Prostate gland (tissue), 2 donors: Measurements from ENCODE around the gene TOP2B. TPM values are rescaled to one million over a fixed set of nuclear protein-coding genes. Genes with fewer than 3 reads are reported as not detected.

Source experiments
- DNase-seq: peaks from one replicate; pipeline ENCODE4 v3.0.0-alpha.2; 2019; ENCODE audit warnings: low spot score
- H3K27ac ChIP-seq, 2 donors: fragments of 200-600 bp; sonication (generic); 2 replicates each; pipeline ENCODE4 v1.5.1; 2017 to 2019
- H3K27me3 ChIP-seq: fragments of 200-600 bp; sonication (generic); replicated peaks from 2 replicates; pipeline ENCODE4 v1.5.1; 2019; ENCODE audit not compliant: insufficient read depth
- H3K36me3 ChIP-seq, 2 donors: fragments of 200-600 bp; sonication (generic); 1 replicate in 1 of 2; 2 replicates in 1 of 2; pipeline versions ENCODE4 v1.5.1 to v1.8.1; 2017 to 2019
- H3K4me1 ChIP-seq: fragments of 200-600 bp; sonication (generic); replicated peaks from 2 replicates; pipeline ENCODE4 v1.5.1; 2019
- H3K4me3 ChIP-seq, 2 donors: fragments of 200-600 bp; sonication (generic); 2 replicates each; pipeline ENCODE4 v1.5.1; 2017 to 2019
- H3K9me3 ChIP-seq: fragments of 200-600 bp; sonication (generic); 2 replicates; pipeline ENCODE4 v1.5.1; 2017
- CTCF ChIP-seq, 4 experiments: fragments of 200-600 bp in 2 of 4; fragments of 450-650 bp in 2 of 4; sonication (generic) in 2 of 4; IDR thresholded peaks; 1 replicate in 3 of 4; 2 replicates in 1 of 4; pipeline ENCODE4 v1.5.1; 2016 to 2019; ENCODE audit warnings: antibody characterized with exemption in 4 of 4, mild to moderate bottlenecking in 2 of 4, moderate library complexity in 2 of 4
- POLR2A ChIP-seq: fragments of 450-650 bp; IDR thresholded peaks from one replicate; pipeline ENCODE4 v1.6.1; 2016; ENCODE audit warnings: antibody characterized with exemption, mild to moderate bottlenecking
- POLR2AphosphoS5 ChIP-seq: sonication (generic); formaldehyde crosslinking; IDR thresholded peaks from one replicate; pipeline ENCODE4 v1.6.1; 2017; ENCODE audit warnings: antibody characterized with exemption
- WGBS: methylation state at CpG from one replicate; pipeline ENCODE4 v1.1.5; 2018; 5-methylcytosine and 5-hydroxymethylcytosine counted together
- intact Hi-C: fragments of 100-400 bp; cut with DNase I; formaldehyde crosslinking; loops from one replicate; pipeline ENCODE4 v1.14.2; 2022
- total RNA-seq, 2 donors: library from RNA; depleted of rRNA; stranded (reverse); fragments of >200 nt; gene quantifications; one replicate each; pipeline ENCODE4 v1.1.0, GENCODE V29; 2016

The TOP2B gene
- total RNA-seq, 2 donors from 2014 or later = 85.3 to 109 TPM

GRCh38 chr3:25594007-25594502 lies 70.7 kb downstream of the TOP2B start:
- no peaks in the 10 kb centered on the region for H3K27me3 ChIP-seq
- no peak overlapping the region for H3K27ac ChIP-seq
- intact Hi-C loops = loop anchor here (5.0 kb wide), 4 partner anchors 87 to 822 kb away; no protein-coding TSS in a partner anchor
- peaks cover 7% of the 10 kb centered on the region for H3K4me1 ChIP-seq
- H3K4me3 ChIP-seq = no peak overlapping the region
- no peak for DNase-seq
- 6% methylated on average over 1 of the region's 1 CpG for WGBS
- TF ChIP-seq POLR2AphosphoS5 = no peak
- TF ChIP-seq POLR2A = no peak
- peak; percentile 66 to 86 (median 82) for TF ChIP-seq CTCF (IDR thresholded peaks at IDR 0.05)
- no peaks in the 10 kb centered on the region for H3K36me3 ChIP-seq
- H3K9me3 ChIP-seq = no peaks in the 10 kb centered on the region

- Histone ChIP-seq H3K4me1 (peaks cover 7% of the 10 kb centered on the region), H3K4me3 (no peak overlapping the region), H3K27me3 (no peaks in the 10 kb centered on the region), H3K27ac (no peak overlapping the region), H3K36me3 (no peaks in the 10 kb centered on the region), H3K9me3 (no peaks in the 10 kb centered on the region)
- TF ChIP-seq CTCF (IDR thresholded peaks at IDR 0.05) (no peak), POLR2A (no peak), POLR2AphosphoS5 (no peak)
- intact Hi-C loops = loop anchor here (2.0 to 5.0 kb wide), 5 partner anchors 86 to 821 kb away; partner anchors contain the start of gene RARB
- no peak for DNase-seq
Measured at GRCh38 chr3:25593001-25593400, 71.7 kb downstream of the TOP2B start.

GRCh38 chr3:25592510-25592968 lies 72.2 kb downstream of the TOP2B start:
- intact Hi-C loops = loop anchor here (2.0 to 5.0 kb wide), 5 partner anchors 85 to 820 kb away; partner anchors contain the start of gene RARB

GRCh38 chr3:25589783-25590258 lies 74.9 kb downstream of the TOP2B start:
- TF ChIP-seq CTCF (IDR thresholded peaks at IDR 0.05) = no peak
- no peak for TF ChIP-seq POLR2AphosphoS5
- TF ChIP-seq POLR2A = no peak
- H3K4me1 ChIP-seq = no peaks in the 10 kb centered on the region
- H3K9me3 ChIP-seq = no peaks in the 10 kb centered on the region
- no peaks in the 10 kb centered on the region for H3K36me3 ChIP-seq
- H3K27ac ChIP-seq = no peak overlapping the region
- no peak overlapping the region for H3K4me3 ChIP-seq
- H3K27me3 ChIP-seq = no peaks in the 10 kb centered on the region
- intact Hi-C loops = loop anchor here (5.0 kb wide), 4 partner anchors 83 to 818 kb away; no protein-coding TSS in a partner anchor
- WGBS = 82% methylated on average over 8 of the region's 8 CpGs
- no peak for DNase-seq

More at GRCh38 chr3:25592510-25592968, 72.2 kb downstream of the TOP2B start:
- Histone ChIP-seq H3K27ac (peak overlapping the region in 1 of 2 donors; percentile 50), H3K9me3 (no peaks in the 10 kb centered on the region), H3K4me3 (no peak overlapping the region), H3K4me1 (peaks cover 7% of the 10 kb centered on the region), H3K27me3 (no peaks in the 10 kb centered on the region), H3K36me3 (no peaks in the 10 kb centered on the region)
- TF ChIP-seq CTCF (IDR thresholded peaks at IDR 0.05) = no peak
- no peak for TF ChIP-seq POLR2AphosphoS5
- TF ChIP-seq POLR2A = no peak
- DNase-seq = no peak
- 42% methylated on average over 3 of the region's 3 CpGs for WGBS
